Measurements from ENCODE around the gene RALGPS1. TPM values are rescaled to one million over a fixed set of nuclear protein-coding genes. Genes with fewer than 3 reads are reported as not detected.

RALGPS1 gene
- total and polyA plus RNA-seq, 2 of the 8 experiments (the other 6 are each of a cell fraction or from before 2014, with no cell fraction given), result 20.0 to 23.5 TPM

- no peak for TF ChIP-seq CTCF (IDR thresholded peaks at IDR 0.05; ENCODE audit: control extremely low read depth in 1 of 3, insufficient read depth in 1 of 3, low read depth in 1 of 3, low read length in 3 of 3)
- no peak for TF ChIP-seq SIRT6 (IDR thresholded peaks at IDR 0.05; ENCODE audit: low read length)
Observed at GRCh38 chr9:127181315-127181580, 266.7 kb downstream of the RALGPS1 start (continued).

Data from H1 (cell line).